Measurements from ENCODE around the gene PYGO1. TPM values are rescaled to one million over a fixed set of nuclear protein-coding genes. Genes with fewer than 3 reads are reported as not detected.
"Not testable (repeated sequence)": the region's sequence is repeated elsewhere in the genome, so short reads cannot be mapped to it uniquely, and the experiment has no call there.

The PYGO1 gene
- total and polyA plus RNA-seq, 2 of the 8 experiments (the other 6 are each of a cell fraction or from before 2014, with no cell fraction given) = 0.50 to 1.1 TPM

GRCh38 chr15:55507567-55507966 is 80.6 kb downstream of the PYGO1 start (continued):
- no peak for TF ChIP-seq CEBPB (IDR thresholded peaks at IDR 0.05; ENCODE audit: low read depth, low read length)
- TF ChIP-seq KDM4A (IDR thresholded peaks at IDR 0.05; ENCODE audit: low read depth, low read length, severe bottlenecking) = no peak
- TF ChIP-seq RFX5 (IDR thresholded peaks at IDR 0.05; ENCODE audit: borderline replicate concordance, low read depth, low read length) = no peak

- H2BK5ac ChIP-seq (ENCODE audit: low read depth, low read length); H3K14ac ChIP-seq (ENCODE audit: insufficient read length); H4K5ac ChIP-seq (ENCODE audit: insufficient read length, low read depth, low read length); H2BK20ac ChIP-seq (ENCODE audit: low read length); H3K4me1 ChIP-seq (replicated peaks in 1 of 4; ENCODE audit: control insufficient read depth in 3 of 4, insufficient read depth in 4 of 4, low read length in 3 of 4); H3K4me3 ChIP-seq (ENCODE audit: extremely low read depth in 1 of 4, insufficient read depth in 2 of 4, low read depth in 3 of 4, low read length in 4 of 4); H2AFZ ChIP-seq (ENCODE audit: low read length); H3K79me1 ChIP-seq (ENCODE audit: low read depth, low read length); H2BK15ac ChIP-seq (ENCODE audit: low read length); H4K8ac ChIP-seq (ENCODE audit: extremely low read depth, insufficient read depth, low read length); H3K9ac ChIP-seq (replicated peaks in 1 of 4; ENCODE audit: extremely low read depth in 1 of 4, low read depth in 3 of 4, low read length in 3 of 4); DNase-seq (ENCODE audit: low read depth in 1 of 2, low spot score in 2 of 2); H3K4me2 ChIP-seq (ENCODE audit: insufficient read depth in 1 of 2, low read depth in 2 of 2, low read length in 2 of 2); H3K23ac ChIP-seq (ENCODE audit: insufficient read length); H2BK120ac ChIP-seq (replicated peaks; ENCODE audit: low read depth, low read length); H3K36me3 ChIP-seq (ENCODE audit: control insufficient read depth in 2 of 4, insufficient read depth in 4 of 4, low read length in 3 of 4); H3K4ac ChIP-seq (replicated peaks; ENCODE audit: insufficient read length, low read depth, low read length); H3K27me3 ChIP-seq (replicated peaks in 1 of 4; ENCODE audit: control insufficient read depth in 3 of 4, extremely low read depth in 1 of 4, insufficient read depth in 3 of 4, low read length in 3 of 4); H3K9me3 ChIP-seq (ENCODE audit: insufficient read depth in 2 of 2, low read depth in 1 of 2, low read length in 1 of 2); POLR2A ChIA-PET (ENCODE audit: partially characterized antibody); FAIRE-seq; H2AK5ac ChIP-seq (ENCODE audit: low read depth, low read length); H4K91ac ChIP-seq (replicated peaks; ENCODE audit: insufficient read length, low read length); CTCF ChIA-PET (ENCODE audit: partially characterized antibody); H4K20me1 ChIP-seq (replicated peaks in 1 of 2; ENCODE audit: control insufficient read depth in 1 of 2, insufficient read depth in 2 of 2, low read length in 2 of 2); H3K56ac ChIP-seq (replicated peaks; ENCODE audit: insufficient read length, low read depth, low read length); H3K18ac ChIP-seq (ENCODE audit: extremely low read depth, low read length); H3K23me2 ChIP-seq (ENCODE audit: low read depth, low read length); H3K79me2 ChIP-seq (ENCODE audit: control insufficient read depth in 1 of 2, insufficient read depth in 2 of 2, low read length in 2 of 2); H2BK12ac ChIP-seq (ENCODE audit: low read depth, low read length); H3K27ac ChIP-seq (ENCODE audit: low read depth, low read length): not testable (repeated sequence)
- 95% methylated on average over 5 of the region's 5 CpGs; no CpG with 5 or more reads in 1 of the 2 experiments for WGBS, 2 experiments (ENCODE audit: extremely low coverage in 1 of 2, insufficient coverage in 1 of 2, insufficient read length in 1 of 2, insufficient replicate concordance in 2 of 2, low coverage in 1 of 2, low lambda C conversion rate in 2 of 2, missing lambda C conversion rate in 1 of 2)
Observed at GRCh38 chr15:55505407-55505806, 82.7 kb downstream of the PYGO1 start.
